ENCODE results near the gene TBX3.
A peak's percentile ranks its signal among the peaks of the same experiment; 100 is the strongest.

DNA sequence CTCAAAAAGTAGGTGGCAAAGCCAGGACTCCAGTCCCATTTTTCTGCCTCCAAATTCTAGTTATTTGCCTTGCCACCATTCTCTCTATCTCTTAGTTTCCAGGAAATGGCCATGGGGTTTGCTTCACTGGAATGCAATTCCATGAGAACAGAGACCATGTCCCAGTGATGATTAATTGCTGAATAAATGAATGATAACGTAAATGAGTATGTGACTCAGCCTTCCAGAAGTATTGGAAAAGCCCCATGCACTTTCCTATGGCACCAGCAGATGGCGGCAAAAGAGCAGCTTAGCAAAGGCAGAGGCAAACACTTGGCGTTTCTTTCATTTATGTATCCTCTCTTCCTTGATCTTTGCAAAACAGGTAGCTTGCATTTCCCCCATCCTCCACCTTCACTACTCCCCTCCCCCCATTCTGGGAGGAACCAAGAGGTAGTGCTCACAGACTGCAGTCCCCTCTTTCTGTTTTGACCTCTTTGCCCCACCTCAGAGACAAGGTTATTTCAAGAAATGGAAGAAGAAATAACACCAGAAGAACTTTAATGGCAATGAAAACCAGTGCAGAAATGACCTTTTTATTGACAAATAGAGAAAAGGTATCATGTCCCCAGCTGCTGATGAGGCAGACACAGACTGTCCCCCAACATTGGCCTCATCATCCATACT lies 21.3 kb downstream of the TBX3 start:
- no peak for TF ChIP-seq POLR2A (IDR thresholded peaks at IDR 0.05)
- TF ChIP-seq, protein P1, sequence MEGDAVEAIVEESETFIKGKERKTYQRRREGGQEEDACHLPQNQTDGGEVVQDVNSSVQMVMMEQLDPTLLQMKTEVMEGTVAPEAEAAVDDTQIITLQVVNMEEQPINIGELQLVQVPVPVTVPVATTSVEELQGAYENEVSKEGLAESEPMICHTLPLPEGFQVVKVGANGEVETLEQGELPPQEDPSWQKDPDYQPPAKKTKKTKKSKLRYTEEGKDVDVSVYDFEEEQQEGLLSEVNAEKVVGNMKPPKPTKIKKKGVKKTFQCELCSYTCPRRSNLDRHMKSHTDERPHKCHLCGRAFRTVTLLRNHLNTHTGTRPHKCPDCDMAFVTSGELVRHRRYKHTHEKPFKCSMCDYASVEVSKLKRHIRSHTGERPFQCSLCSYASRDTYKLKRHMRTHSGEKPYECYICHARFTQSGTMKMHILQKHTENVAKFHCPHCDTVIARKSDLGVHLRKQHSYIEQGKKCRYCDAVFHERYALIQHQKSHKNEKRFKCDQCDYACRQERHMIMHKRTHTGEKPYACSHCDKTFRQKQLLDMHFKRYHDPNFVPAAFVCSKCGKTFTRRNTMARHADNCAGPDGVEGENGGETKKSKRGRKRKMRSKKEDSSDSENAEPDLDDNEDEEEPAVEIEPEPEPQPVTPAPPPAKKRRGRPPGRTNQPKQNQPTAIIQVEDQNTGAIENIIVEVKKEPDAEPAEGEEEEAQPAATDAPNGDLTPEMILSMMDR (IDR thresholded peaks at IDR 0.05), result peak; percentile 92 to 96 (median 95)

All from right lobe of liver (tissue), 4 donors.